Left renal cortex interstitium (tissue), 4 donors: ENCODE measurements around the gene WBP1L. TPM values are rescaled to one million over a fixed set of nuclear protein-coding genes. Genes with fewer than 3 reads are reported as not detected.
"Not testable (repeated sequence)": the region's sequence is repeated elsewhere in the genome, so short reads cannot be mapped to it uniquely, and the experiment has no call there.

Source experiments
- DNase-seq, 4 donors: peaks; one replicate each; pipeline ENCODE4 v3.0.0-alpha.2; 2013; ENCODE audit warnings: low read depth in 4 of 4, low spot score in 2 of 4, missing footprints in 1 of 4
- polyA plus RNA-seq, 4 donors: library from polyadenylated mRNA; unstranded; fragments of 120-200 nt; gene quantifications; one replicate each; pipeline ENCODE4 v1.2.1, GENCODE V29; 2013; ENCODE audit not compliant: insufficient read length in 4 of 4

The WBP1L gene
- polyA plus RNA-seq, 4 donors = 46.4 to 52.4 (median 46.7) TPM

- no peak for DNase-seq
These were observed 10.0 kb downstream of the WBP1L start for GRCh38 chr10:102753718-102754117.

DNA sequence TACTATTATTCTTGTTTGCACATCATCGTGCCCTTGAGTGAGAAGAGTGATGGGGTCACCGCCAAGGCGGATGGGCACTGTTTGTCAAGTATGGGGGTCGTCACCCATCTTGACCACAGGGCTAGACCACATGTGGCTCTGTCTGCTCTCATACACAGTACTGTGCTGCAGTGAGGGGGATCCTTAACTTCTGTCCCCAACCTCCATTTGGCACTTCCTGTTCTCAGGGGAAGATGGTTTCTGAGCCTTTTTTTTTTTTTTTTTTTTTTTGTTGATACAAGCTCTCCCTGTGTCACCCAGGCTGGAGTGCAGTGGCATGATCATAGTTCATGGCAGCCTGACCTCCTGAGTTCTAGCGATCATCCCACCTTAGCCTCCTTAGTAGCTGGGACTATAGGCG, 13.6 kb downstream of the WBP1L start:
- DNase-seq = no peak

- no peak for DNase-seq
These were observed 14.6 kb downstream of the WBP1L start for GRCh38 chr10:102758240-102758932.

GRCh38 chr10:102758933-102759262, 15.2 kb downstream of the WBP1L start:
- DNase-seq = not testable (repeated sequence)

DNA sequence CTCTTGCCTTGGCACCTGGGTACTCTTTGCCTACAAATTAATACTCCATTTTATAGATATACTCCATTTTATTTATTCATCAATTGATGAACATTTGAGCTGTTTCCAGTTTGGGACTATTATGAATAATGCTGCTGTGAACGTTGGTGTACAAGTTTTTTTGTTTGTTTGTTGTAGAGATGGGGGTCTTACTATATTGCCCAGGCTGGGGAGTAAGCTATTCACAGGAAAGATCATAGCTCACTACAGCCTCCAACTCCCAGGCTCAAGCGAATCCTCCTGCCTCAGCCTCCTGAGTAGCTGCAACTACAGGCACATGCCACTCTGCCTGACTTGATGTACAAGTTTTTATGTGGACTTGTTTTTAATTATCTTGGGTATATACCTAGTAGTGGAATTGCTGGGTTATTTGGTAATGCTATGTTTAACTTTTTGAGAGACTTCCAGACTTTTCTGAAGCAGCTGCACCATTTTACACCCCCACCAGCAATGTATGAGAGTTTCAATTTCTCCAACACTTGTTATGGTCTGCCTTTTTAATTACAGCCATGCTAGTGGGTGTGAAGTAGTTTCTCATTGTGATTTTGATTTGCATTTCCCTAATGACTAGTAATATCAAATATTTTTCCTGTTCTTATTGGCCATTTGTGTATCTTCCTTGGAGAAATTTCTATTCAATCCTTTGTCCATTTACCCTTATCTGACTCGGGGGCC, 15.9 kb downstream of the WBP1L start:
- no peak for DNase-seq

- DNase-seq = no peak
These were observed 18.2 kb downstream of the WBP1L start for GRCh38 chr10:102761981-102762380.

- no peak for DNase-seq
These were observed 18.8 kb downstream of the WBP1L start for GRCh38 chr10:102762401-102763015.

DNA sequence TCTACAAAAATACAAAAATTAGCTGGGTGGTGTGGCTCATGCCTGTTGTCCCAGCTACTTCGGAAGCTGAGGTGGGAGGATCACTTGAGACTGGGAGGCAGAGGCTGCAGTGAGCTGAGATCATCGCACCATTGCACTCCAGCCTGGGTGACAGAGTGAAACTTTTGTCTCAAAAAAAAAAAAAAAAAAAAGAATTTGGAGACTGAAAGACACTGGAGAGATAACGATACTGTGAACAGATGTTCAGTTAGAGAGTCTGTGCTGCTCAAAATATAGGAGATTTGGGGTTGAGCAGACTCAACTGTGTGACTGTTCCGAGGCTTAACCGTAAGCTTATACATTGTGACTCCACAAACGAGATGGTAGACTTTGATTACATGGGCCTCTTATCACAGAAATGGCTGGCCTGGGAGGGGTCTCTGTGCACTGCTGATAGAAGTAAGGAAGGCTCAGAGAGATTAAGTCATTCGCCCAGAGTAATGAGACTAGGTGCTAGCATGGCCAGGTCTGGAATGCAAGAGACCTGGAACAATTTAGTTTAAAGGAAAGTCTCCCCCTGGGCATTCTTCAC, 19.4 kb downstream of the WBP1L start:
- DNase-seq = no peak

DNA sequence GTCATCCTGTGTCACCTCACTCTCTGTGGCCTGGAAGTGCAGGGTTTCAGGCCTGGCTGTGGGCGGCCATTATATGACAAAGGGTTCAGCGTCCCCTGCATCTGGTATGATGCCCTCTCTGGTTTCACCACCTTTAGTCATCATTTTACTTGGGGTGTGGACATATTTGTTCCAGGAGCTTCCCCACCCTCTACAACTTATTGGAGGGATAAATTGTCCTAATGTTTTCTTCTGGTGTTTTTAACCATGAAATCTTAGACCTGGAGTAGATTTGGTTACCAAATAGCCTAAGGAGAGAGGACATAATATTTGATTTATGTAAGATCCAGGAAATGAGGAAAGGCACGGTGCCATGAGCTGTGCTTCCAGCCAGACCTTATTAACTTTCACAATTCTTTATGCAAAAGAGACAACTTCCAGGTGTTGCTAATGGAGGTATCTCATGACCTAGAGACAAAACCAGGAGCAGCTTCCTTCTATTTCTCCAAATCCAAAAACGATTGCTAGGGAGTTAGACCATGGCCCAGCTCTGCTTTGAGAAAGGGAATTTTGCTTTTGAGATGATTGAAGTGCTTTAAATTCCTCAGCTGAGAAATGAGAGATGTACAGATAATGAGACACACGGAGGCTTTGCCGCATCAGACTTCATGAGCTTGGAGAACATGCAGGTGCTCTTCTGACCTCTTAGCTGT, 20.9 kb downstream of the WBP1L start:
- no peak for DNase-seq

GRCh38 chr10:102765336-102765735, 21.6 kb downstream of the WBP1L start:
- no peak for DNase-seq

DNA sequence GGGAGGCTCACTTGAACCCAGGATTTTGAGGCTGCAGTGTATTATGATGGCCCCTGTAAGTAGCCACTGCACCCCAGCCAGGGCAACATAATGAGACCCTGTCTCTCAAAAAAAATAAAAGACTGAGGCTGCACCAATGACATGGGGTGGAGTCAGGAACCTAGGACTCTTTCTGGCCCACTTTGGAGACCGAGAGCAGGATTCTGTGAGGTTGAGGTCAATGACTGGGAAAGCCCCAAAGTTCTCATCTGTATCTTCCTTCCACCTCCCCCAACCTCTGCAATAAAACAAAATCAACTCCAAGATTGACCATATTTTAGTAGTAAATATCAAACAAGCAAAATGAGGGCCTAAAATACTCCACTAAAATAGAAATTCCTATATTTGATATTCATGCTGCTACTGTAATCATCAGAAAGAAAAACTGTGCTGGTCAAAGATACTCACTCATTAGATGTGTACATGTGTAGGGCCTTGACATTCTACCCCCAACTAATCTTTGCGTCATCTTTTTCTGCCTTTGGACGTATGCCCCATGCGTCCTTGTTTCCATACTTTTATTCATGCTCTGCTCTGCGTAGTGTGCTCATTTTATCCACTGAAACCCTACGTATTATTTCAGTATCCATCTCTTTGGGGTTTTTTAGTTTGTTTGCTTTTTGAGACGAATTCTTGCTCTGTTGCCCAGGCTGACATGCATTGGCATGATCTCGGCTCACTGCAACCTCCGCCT, 23.8 kb downstream of the WBP1L start:
- DNase-seq = no peak

DNA sequence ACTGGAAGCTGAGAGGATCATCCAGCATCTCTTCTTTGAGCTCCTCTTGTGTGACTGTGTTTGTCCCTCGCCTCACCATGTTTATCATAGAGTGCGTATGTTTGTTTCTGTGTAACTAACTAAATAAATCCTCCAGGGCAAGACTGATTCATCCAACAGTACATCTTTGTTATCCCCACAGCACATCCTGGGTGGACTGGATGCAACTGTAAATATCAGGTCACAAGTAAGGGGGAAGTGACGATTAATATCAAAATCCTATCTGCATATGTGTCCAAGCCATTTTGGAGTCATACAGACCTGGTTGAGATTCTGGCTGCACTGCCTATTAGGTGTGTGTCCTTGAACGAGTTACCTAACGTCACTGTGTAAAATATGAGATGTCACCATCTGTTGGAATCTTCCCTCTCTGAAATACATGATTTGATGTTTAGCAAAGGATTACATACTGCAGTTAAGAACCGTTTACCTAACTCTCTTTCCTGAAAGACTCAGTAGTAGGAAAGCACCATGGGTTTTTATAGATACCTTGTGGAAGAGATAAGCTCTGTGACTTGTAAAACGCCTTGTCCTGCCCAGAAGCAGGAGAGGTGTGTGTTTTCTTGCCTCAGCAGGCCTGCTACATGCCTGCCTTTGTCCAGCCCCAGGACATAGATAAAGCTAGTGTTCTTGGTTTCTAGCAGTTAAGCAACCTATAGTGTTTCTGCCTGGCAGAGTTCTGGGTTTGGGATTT, 25.8 kb downstream of the WBP1L start:
- no peak for DNase-seq

DNA sequence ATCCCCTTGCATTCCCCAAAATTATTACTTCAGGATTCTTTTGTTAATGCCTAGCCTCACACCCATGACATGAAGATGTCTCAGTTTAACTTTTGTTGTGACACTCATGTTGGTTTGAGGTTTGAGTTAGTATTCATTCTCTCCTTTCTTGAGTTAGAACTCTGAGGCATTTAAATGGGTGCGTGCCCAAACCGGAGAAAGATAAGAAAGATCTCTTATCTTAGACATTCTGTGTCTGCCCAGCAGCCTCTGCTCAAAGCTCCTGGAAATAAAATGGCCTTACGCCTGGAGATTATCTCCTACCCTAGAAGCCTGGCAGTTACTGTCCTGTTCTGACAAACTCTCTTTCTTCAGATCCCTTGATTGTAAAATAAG, 26.3 kb downstream of the WBP1L start:
- no peak for DNase-seq

GRCh38 chr10:102770792-102771191, 27.0 kb downstream of the WBP1L start:
- no peak for DNase-seq

- DNase-seq = no peak
These were observed 29.6 kb downstream of the WBP1L start for GRCh38 chr10:102773320-102773719.

GRCh38 chr10:102773986-102774385, 30.2 kb downstream of the WBP1L start:
- DNase-seq = no peak

GRCh38 chr10:102775201-102775934, 31.6 kb downstream of the WBP1L start:
- DNase-seq = no peak

DNA sequence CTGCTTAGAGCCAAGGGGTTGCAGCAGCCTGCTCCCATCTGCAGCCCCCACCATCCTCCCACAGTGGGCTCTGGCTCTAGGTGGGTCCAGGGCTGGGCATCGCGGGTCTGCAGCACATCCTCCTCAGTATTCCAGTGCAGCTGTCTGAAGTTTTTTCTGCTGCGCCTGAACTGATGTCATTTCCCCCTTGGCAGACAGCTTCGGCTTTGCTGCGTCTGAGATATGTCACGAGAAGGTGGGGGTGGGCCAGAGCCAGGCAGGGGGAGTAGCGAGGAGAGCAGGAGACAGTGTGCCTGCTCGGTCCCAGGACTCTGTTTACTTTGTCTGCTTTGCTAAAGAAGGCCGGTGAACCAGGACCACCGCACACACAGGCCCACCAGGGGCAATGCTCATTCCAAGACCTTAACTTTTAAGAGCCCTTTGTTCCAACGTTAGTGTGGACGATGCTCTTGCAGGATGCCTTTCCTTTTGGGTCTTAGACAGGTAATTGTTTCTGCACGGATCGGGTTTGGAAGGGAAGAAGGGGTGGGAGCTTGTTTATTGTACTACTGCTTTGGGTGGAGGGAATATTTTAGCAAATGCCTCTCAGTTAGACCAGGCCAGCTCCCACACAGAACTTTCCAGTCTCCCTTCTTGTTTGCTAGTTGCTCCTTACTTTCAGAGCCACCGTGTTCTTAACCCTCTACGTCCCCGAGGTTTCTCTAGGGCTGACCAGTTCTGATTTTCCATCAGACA, 32.4 kb downstream of the WBP1L start:
- DNase-seq = peak in 1 of 4 donors; percentile 82
